Stimulated activated CD4-positive, alpha-beta T cell treated with anti-CD3 and anti-CD28 coated beads, TNF-alpha, amount 100 ng/mL, for 48 hours (primary cell): ENCODE measurements around the gene KLK12.
A peak's percentile ranks its signal among the peaks of the same experiment; 100 is the strongest.
"Not testable (repeated sequence)": the region's sequence is repeated elsewhere in the genome, so short reads cannot be mapped to it uniquely, and the experiment has no call there.

Experiments
- DNase-seq, 3 donors: peaks; one replicate each; pipeline ENCODE4 v3.0.0-alpha.2; 2020; ENCODE audit warnings: low read depth in 3 of 3

The KLK12 gene

GRCh38 chr19:51015691-51016267 is 19.0 kb downstream of the KLK12 start:
- DNase-seq = no peak

DNA sequence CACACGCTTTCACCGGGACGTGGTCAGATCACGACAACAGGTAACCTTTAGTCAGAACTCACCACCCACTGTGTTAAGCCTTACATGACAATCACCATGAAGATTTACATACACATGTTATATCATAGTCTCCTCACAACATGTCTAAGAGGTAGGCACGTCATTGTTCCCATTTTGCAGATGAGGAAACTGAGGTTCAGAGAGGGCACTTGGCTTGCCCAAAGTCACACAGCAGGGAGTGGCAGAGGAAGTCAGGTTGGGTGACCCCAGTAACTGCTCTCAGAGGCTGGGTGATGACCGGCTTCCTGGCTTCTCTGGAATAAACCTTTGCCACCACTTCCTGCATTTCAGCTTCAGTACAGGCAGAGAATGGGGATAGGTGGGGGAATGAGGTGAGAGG is 20.6 kb downstream of the KLK12 start:
- no peak for DNase-seq

DNA sequence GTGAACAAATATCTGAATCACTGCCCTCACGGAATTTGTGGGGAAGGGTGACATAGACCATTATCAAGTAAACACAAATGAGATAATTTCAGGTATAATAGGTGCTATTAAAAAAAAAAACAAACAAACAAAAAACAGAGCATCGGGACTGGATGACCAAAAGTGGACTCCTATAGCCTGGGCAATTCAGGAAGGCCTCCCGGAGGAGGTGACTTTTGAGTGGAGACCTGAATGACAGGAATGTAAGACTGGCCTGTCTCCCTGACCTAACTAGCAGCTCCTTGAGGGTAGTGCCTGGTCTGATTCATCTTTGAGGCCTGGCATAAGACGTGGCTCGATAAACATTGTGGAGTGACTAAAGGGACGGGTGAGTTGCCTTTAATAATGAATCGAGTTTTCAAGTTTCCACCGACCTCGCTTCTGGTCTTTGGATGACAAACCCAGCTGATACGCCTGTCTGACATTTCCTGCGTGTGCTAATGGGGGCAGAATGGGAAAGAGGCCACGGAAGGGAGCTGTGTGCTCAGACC is 22.1 kb downstream of the KLK12 start:
- DNase-seq = no peak

GRCh38 chr19:51010066-51010795 is 24.6 kb downstream of the KLK12 start:
- no peak for DNase-seq

DNA sequence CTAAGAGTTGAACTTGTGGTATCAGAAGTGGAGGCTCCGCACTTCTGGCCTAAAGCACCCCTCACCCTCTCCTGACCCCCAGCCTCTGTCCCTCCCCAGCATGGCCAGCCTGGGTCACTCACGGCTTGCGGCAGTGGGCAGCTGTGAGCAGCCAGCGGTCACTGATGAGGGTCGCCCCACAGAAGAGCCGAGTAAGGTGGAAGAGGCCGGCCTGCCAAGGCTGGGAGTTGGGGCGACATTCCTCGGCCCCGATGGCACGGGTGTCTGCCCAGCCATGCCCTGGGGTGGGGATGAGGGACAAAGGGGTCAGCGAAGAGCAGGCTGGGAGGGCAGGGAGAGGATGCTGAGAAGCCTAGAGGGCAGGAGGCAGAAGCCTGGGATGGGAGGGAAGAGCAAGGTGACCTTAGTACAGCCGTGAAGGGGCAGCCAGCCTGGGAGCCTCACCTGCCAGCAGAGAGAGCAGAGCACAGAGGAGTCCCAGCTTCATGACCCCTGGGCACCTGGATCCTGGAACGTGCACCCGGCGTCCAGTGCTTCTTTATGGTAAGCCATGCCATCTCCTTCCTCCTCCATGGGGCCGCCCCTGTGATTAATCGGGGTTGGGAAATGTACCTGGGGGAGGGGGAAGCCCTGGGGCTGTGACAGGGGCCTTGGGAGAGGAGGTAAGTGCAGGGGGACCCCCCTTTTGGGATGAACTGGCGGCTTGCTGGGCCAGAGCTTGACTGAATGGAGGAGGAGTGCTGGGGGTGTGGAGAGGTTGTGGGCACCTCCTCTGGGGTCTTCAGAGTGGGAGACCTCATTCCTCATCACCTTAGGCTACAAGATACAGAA is 25.5 kb downstream of the KLK12 start:
- DNase-seq = no peak

DNA sequence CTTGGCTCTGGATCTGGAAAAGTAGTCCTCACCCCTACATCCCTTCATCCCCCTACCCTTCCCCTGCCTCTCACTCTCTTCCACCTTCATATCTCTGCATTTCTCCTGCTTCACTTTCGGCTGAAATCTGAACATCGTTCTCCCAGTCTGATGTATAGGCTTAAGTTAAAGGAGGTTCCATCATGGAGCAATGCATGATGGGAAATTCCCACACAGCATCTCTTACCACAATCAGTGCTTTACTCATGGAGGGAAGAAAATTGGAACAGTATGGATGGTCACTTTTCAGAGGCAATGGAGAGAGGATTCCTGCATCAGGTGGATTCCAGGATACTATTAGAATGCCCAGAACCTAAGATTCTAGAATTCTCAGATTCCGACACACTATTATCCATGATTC is 27.3 kb downstream of the KLK12 start:
- DNase-seq = no peak

DNA sequence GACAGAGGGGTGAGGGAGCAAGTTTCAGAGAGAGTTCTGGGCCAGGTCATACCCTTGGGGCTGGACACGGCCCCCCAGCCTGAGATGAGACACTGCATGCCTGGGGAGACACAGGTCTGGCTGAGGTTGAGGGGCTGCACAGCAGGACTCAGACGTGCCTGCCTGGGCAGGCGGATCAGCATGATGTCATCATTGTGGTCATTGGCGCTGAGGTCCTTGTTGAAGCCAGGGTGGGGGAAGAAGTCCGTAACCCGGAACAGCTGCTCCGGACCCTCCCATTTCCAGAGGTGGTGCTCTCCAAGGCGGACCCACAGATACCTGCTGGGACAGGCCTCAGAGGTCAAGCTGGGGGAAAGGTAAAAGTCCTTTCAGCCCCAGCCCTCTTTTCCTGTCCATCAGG is 28.4 kb downstream of the KLK12 start:
- no peak for DNase-seq

DNA sequence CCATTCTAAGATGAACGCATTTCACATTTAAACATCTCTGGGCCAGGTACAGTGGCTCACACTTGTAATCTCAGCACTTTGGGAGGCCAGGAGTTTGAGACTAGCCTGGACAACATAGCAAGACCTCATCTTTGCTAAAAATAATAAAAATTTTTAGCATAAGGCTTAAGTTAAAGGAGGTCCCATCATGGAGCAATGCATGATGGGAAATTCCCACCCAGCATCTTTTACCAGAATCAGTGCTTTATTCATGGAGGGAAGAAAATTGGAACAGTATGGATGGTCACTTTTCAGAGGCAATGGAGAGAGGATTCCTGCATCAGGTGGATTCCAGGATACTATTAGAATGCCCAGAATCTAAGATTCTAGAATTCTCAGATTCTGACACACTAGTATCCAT is 29.6 kb downstream of the KLK12 start:
- DNase-seq = no peak

DNA sequence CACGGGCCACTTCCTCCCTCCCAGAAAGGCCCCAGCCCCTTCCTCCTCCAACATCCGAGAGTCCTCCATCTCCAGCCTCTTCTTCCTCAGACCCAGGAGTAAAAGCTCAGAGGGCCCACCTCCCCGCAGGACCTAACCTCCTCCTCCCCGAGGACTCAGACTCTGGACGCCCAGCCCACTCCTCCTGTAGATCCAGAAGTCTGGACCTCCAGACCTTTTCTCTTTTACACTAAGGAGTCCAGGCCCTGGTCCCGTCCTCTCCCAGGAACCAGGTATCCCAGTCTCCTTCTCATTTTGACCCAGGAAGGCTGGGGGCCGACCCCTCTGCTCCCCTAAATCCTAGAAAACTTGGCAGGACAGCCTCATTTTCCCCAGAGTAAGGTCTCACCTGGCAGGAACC is 31.5 kb downstream of the KLK12 start:
- DNase-seq = no peak

- peak in 2 of 3 donors; percentile 23 to 26 for DNase-seq
These were observed 32.1 kb downstream of the KLK12 start for GRCh38 chr19:51002542-51003311.

DNA sequence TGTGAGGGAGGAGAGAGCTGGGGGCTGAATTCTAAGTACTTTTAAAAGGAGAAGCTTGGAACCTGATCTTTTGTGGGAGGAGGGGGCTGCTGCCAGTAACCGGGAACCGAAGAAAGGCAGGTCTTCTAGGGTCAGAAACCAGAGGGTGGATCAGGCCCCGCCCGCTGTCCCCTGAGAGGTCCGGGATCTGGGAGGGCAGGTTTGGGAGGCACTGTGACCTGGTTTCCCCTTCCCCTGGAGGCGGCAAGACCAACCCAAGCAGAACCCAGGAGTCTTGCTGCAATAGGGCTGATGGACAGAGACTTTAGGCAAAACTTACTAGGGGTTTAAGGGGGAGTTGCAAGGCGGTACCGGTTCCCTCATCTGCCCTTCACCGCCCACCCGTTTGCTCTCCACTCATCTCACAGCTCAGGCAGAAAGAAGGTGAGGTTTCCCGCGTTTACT is 32.7 kb downstream of the KLK12 start:
- DNase-seq = no peak

DNA sequence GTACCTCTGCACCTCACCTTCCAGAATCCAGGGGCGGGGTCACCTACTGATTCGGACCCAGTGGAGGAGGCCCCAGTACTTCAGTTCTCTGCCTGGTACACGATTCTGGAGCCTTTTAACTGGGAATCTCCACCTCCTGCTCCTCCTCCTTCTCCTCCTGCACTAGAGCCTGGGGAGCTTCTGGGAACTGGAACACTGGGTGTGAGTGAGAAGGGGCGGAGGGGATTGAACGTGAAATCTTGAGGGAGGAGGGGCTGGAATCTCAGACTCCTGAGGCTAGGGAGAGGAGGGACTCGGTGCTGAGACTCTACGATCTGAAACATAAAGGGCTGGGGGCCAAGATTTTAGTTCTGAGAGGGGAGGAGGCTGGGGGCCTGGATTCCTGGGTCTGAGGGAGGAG is 33.3 kb downstream of the KLK12 start, which contains the start of gene KLK8:
Gene KLK8 (minus strand): TSS at position 90 of the 400 bp plus-strand sequence. CDS start 437 bp downstream, outside the sequence.
- DNase-seq = no peak

GRCh38 chr19:51000981-51001380 is 33.8 kb downstream of the KLK12 start:
- no peak for DNase-seq

DNA sequence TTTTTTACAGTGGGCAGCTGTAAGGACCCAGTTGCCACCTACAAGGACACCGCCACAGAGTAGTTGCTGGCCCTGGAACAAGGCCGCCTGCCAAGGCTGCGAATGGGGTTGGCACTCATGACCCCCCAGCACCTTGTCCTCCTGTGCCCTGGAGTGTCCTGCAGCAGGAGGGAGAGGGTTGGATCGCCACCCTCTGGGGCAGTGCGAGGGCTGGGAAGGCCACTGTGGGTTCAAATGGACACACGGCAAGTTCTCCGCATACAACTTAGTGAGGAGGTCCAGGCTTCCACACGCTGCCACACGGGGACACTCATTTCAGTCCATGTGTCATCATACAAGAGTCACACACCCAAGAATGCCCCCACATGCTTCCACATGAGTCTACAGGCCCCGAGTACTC is 34.4 kb downstream of the KLK12 start:
- DNase-seq = no peak

- DNase-seq = no peak
These were observed 36.1 kb downstream of the KLK12 start for GRCh38 chr19:50998686-50999085.

GRCh38 chr19:50998061-50998460 is 36.7 kb downstream of the KLK12 start:
- DNase-seq = no peak

GRCh38 chr19:50994129-50994528 is 40.7 kb downstream of the KLK12 start:
- no peak for DNase-seq

DNA sequence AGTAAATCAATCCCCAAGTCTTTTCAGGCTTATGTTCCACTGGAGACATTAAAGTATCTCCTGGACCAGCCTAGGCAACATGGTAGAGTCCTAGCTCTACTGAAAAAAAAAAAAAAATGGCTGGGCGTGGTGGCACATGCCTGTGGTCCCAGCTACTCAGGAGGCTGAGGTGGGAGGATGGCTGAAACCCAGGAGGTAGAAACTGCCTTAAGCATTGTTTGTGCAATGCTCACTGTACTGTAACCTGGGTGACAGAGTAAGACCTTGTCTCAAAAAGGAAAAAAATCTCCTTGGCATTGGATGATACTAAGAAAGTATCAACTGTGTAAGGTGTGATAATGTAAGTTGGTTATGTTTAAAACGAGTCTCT is 42.2 kb downstream of the KLK12 start:
- DNase-seq = no peak

DNA sequence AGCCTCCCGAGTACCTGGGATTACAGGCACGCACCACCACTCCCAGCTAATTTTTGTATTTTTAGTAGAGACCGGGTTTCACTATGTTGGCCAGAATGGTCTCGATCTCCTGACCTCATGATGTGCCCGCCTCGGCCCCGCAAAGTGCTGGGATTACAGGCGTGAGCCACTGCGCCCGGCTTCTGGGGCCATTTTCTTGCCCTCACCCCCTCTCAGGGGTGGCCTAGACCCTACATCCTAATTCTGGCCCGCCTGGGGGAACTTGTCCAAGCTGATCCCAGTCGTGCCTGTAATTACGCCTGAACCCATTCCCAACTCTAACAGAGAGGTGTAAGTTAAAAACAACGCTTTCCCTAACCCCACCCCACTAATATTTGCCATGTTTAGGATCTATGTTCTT is 50.4 kb downstream of the KLK12 start:
- DNase-seq = not testable (repeated sequence)

GRCh38 chr19:50983625-50984292 is 51.0 kb downstream of the KLK12 start, which contains the start of gene KLK7:
KLK7 (minus strand) TSS chr19:50983917; CDS start chr19:50982399, 1,518 bp downstream.
- DNase-seq = no peak

DNA sequence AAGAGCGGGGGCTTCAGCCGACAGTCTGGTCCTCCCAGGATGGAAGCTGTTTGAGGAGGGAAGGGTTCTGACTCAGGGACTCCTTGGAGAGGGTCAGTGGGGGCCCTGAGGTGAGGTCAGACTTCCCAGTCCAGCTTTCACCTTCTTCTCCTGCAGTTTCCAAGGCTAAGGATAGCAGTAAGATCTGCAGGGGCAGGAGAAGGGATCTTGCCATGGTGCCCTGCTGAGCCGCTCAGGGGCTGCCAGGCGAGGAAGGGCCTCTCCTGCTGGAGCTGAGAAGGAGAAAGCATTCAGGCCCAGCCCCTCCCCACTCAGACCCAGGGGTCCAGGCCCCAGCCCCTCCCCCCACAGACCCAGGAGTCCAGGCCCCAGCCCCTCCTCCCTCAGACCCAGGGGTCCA is 52.6 kb downstream of the KLK12 start:
- no peak for DNase-seq
